Measurements from ENCODE around the gene PHKB.

Gene PHKB

GRCh38 chr16:47574091-47575054, 113.2 kb downstream of the PHKB start:
- DNase-seq, result peak; percentile 37 to 58

- no peak for DNase-seq
Measured at GRCh38 chr16:47577029-47577428, 115.9 kb downstream of the PHKB start.

GRCh38 chr16:47578033-47578432, 116.9 kb downstream of the PHKB start:
- DNase-seq, result no peak

GRCh38 chr16:47578573-47578972, 117.4 kb downstream of the PHKB start:
- DNase-seq, result no peak

GRCh38 chr16:47581114-47581513, 120.0 kb downstream of the PHKB start:
- DNase-seq, result no peak

GRCh38 chr16:47584464-47585225, 123.5 kb downstream of the PHKB start:
- DNase-seq, result no peak

GRCh38 chr16:47586121-47586520, 125.0 kb downstream of the PHKB start:
- no peak for DNase-seq

GRCh38 chr16:47590472-47590871, 129.3 kb downstream of the PHKB start:
- DNase-seq, result no peak

GRCh38 chr16:47592232-47592631, 131.1 kb downstream of the PHKB start:
- no peak for DNase-seq

GRCh38 chr16:47599512-47599911, 138.4 kb downstream of the PHKB start:
- no peak for DNase-seq

- no peak for DNase-seq
Measured at GRCh38 chr16:47600376-47600775, 139.2 kb downstream of the PHKB start.

GRCh38 chr16:47604306-47604705, 143.2 kb downstream of the PHKB start:
- no peak for DNase-seq

GRCh38 chr16:47611042-47611441, 149.9 kb downstream of the PHKB start:
- DNase-seq, result no peak

GRCh38 chr16:47611848-47612493, 150.8 kb downstream of the PHKB start:
- DNase-seq, result no peak

- no peak for DNase-seq
Measured at GRCh38 chr16:47612711-47613110, 151.6 kb downstream of the PHKB start.

GRCh38 chr16:47613251-47613650, 152.1 kb downstream of the PHKB start:
- DNase-seq, result no peak

- DNase-seq, result no peak
Measured at GRCh38 chr16:47617732-47618131, 156.6 kb downstream of the PHKB start.

GRCh38 chr16:47622451-47623176, 161.5 kb downstream of the PHKB start:
- DNase-seq, result no peak

- no peak for DNase-seq
Measured at GRCh38 chr16:47624563-47624962, 163.4 kb downstream of the PHKB start.

- DNase-seq, result no peak
Measured at GRCh38 chr16:47625115-47625567, 164.0 kb downstream of the PHKB start.

- no peak for DNase-seq
Measured at GRCh38 chr16:47626246-47626645, 165.1 kb downstream of the PHKB start.

GRCh38 chr16:47627085-47627639, 166.0 kb downstream of the PHKB start:
- DNase-seq, result no peak

Data from stimulated activated CD4-positive, alpha-beta T cell treated with anti-CD3 and anti-CD28 coated beads, Interleukin-2, amount 100 ng/mL, for 24 hours (primary cell).